Neural cell (in vitro differentiated cells): ENCODE measurements around the gene OSR1. TPM values are rescaled to one million over a fixed set of nuclear protein-coding genes. Genes with fewer than 3 reads are reported as not detected.

ENCODE experiments used
- H2AFZ ChIP-seq: fragments of 200-600, 300-800 bp; sonication (generic), shearing (Covaris generic); 2 replicates; pipeline ENCODE4 v1.6.0; 2014; ENCODE audit warnings: low read depth, mild to moderate bottlenecking, antibody characterized with exemption, low read length, moderate library complexity
- H3F3A ChIP-seq: fragments of 200-600 bp; shearing (Covaris generic); 2 replicates; pipeline ENCODE4 v1.6.1; 2016; ENCODE audit warnings: mild to moderate bottlenecking, moderate library complexity, mixed read lengths, antibody characterized with exemption, low read length; ENCODE audit not compliant: insufficient read depth, poor library complexity, severe bottlenecking
- H3K27ac ChIP-seq: fragments of 200-600, 300-800 bp; sonication (generic), shearing (Covaris generic); 2 replicates; pipeline ENCODE4 v1.5.1; 2014; ENCODE audit warnings: mild to moderate bottlenecking, low read length, moderate library complexity
- H3K27me3 ChIP-seq: fragments of 300-800, 200-600 bp; sonication (generic), shearing (Covaris generic); 2 replicates; pipeline ENCODE4 v1.6.0; 2014; ENCODE audit warnings: mild to moderate bottlenecking, low read depth, low read length, moderate library complexity; ENCODE audit not compliant: insufficient read depth
- H3K36me3 ChIP-seq: fragments of 300-800, 200-600 bp; sonication (generic), shearing (Covaris generic); 2 replicates; pipeline ENCODE4 v1.5.1; 2014; ENCODE audit warnings: mild to moderate bottlenecking, antibody characterized with exemption, low read length, moderate library complexity; ENCODE audit not compliant: insufficient read depth
- H3K4me2 ChIP-seq: fragments of 300-800, 200-600 bp; sonication (generic), shearing (Covaris generic); 2 replicates; pipeline ENCODE4 v1.6.0; 2014; ENCODE audit warnings: mild to moderate bottlenecking, low read length
- H3K4me3 ChIP-seq: fragments of 300-800, 200-600 bp; sonication (generic), shearing (Covaris generic); 2 replicates; pipeline ENCODE4 v1.5.1; 2014; ENCODE audit warnings: mild to moderate bottlenecking, low read length, moderate library complexity
- H3K79me2 ChIP-seq: fragments of 200-600 bp; shearing (Covaris generic); replicated peaks from 2 replicates; pipeline ENCODE4 v1.6.0; 2014; ENCODE audit warnings: mild to moderate bottlenecking, low read length, moderate library complexity; ENCODE audit not compliant: insufficient read depth
- H3K9ac ChIP-seq: fragments of 300-800, 200-600 bp; sonication (generic), shearing (Covaris generic); 2 replicates; pipeline ENCODE4 v1.6.1; 2016; ENCODE audit warnings: mild to moderate bottlenecking, low read length, mixed read lengths
- H3K9me2 ChIP-seq: fragments of 200-600 bp; shearing (Covaris generic); 2 replicates; pipeline ENCODE4 v1.6.1; 2016; ENCODE audit warnings: mild to moderate bottlenecking, low read length, mixed read lengths; ENCODE audit not compliant: insufficient read depth
- H3K9me3 ChIP-seq: fragments of 200-600, 300-800 bp; sonication (generic), shearing (Covaris generic); 2 replicates; pipeline ENCODE4 v1.6.1; 2016; ENCODE audit warnings: mild to moderate bottlenecking, mixed run types, low read length, moderate library complexity, mixed read lengths
- H4K20me1 ChIP-seq: fragments of 200-600 bp; shearing (Covaris generic); 2 replicates; pipeline ENCODE4 v1.6.1; 2016; ENCODE audit warnings: mild to moderate bottlenecking, mixed run types; ENCODE audit not compliant: insufficient read depth
- CTCF ChIP-seq: fragments of 450-650 bp; IDR thresholded peaks from 2 replicates; pipeline ENCODE4 v1.5.1; 2014; ENCODE audit warnings: antibody characterized with exemption, mild to moderate bottlenecking, moderate library complexity; ENCODE audit not compliant: poor library complexity, severe bottlenecking
- EP300 ChIP-seq: fragments of 450-650 bp; conservative IDR thresholded peaks from 2 replicates; pipeline ENCODE4 v1.6.1; 2014; ENCODE audit warnings: antibody characterized with exemption, mild to moderate bottlenecking, moderate library complexity; ENCODE audit not compliant: poor library complexity, severe bottlenecking
- EZH2 ChIP-seq: fragments of 200-600, 300-800 bp; shearing (Covaris generic), sonication (generic); IDR thresholded peaks from 2 replicates; pipeline ENCODE4 v1.6.1; 2014; ENCODE audit warnings: antibody characterized with exemption, low read length, borderline replicate concordance, mild to moderate bottlenecking; ENCODE audit not compliant: insufficient read depth, poor library complexity, severe bottlenecking
- MXI1 ChIP-seq: fragments of 450-650 bp; conservative IDR thresholded peaks from 2 replicates; pipeline ENCODE4 v1.6.1; 2014; ENCODE audit warnings: antibody characterized with exemption, mild to moderate bottlenecking; ENCODE audit not compliant: poor library complexity, severe bottlenecking
- POLR2AphosphoS5 ChIP-seq: IDR thresholded peaks from 2 replicates; pipeline ENCODE4 v1.6.1; 2012
- RAD21 ChIP-seq: fragments of 450-650 bp; conservative IDR thresholded peaks from 2 replicates; pipeline ENCODE4 v1.6.1; 2014; ENCODE audit warnings: antibody characterized with exemption, mild to moderate bottlenecking, moderate library complexity
- REST ChIP-seq: IDR thresholded peaks from 2 replicates; pipeline ENCODE4 v1.6.1; 2012; ENCODE audit warnings: borderline replicate concordance
- SMC3 ChIP-seq: fragments of 450-650 bp; conservative IDR thresholded peaks from 2 replicates; pipeline ENCODE4 v1.6.1; 2014; ENCODE audit warnings: antibody characterized with exemption, mild to moderate bottlenecking, moderate library complexity; ENCODE audit not compliant: poor library complexity
- TAF1 ChIP-seq: IDR thresholded peaks from 2 replicates; pipeline ENCODE4 v1.6.1; 2012; ENCODE audit warnings: low read depth
- polyA plus RNA-seq: library from polyadenylated mRNA; depleted of rRNA; stranded (reverse); fragments of >200 nt; gene quantifications from 2 replicates; pipeline ENCODE4 v1.2.3, GENCODE V29; 2014

OSR1 gene
- polyA plus RNA-seq, 1 donor from 2014 or later = not detected

GRCh38 chr2:19332503-19332902 lies 25.9 kb downstream of the OSR1 start:
- Histone ChIP-seq H3K79me2 (no peaks in the 10 kb centered on the region), H4K20me1 (no peaks in the 10 kb centered on the region), H3K4me2 (no peak overlapping the region), H3F3A (no peaks in the 10 kb centered on the region), H3K4me3 (no peak overlapping the region), H3K36me3 (no peaks in the 10 kb centered on the region), H3K9me2 (no peaks in the 10 kb centered on the region), H3K9ac (no peak overlapping the region), H2AFZ (no peak overlapping the region), H3K27me3 (no peaks in the 10 kb centered on the region), H3K9me3 (no peaks in the 10 kb centered on the region), H3K27ac (no peak overlapping the region)
- TF ChIP-seq TAF1 (no peak), POLR2AphosphoS5 (no peak)

GRCh38 chr2:19331450-19331849 lies 27.0 kb downstream of the OSR1 start:
- H3K4me3 ChIP-seq = no peak overlapping the region
- H3F3A ChIP-seq = no peaks in the 10 kb centered on the region
- no peaks in the 10 kb centered on the region for H3K36me3 ChIP-seq
- no peak overlapping the region for H3K27ac ChIP-seq
- no peaks in the 10 kb centered on the region for H3K79me2 ChIP-seq
- no peak overlapping the region for H2AFZ ChIP-seq
- H3K9me2 ChIP-seq = no peaks in the 10 kb centered on the region
- H3K27me3 ChIP-seq = no peaks in the 10 kb centered on the region
- no peak for TF ChIP-seq TAF1
- no peak for TF ChIP-seq SMC3
- no peak for TF ChIP-seq MXI1
- TF ChIP-seq POLR2AphosphoS5 = no peak
- TF ChIP-seq EZH2 = no peak
- TF ChIP-seq EP300 = no peak
- no peak for TF ChIP-seq CTCF
- TF ChIP-seq RAD21 = no peak
- TF ChIP-seq REST = no peak
- H3K9ac ChIP-seq = no peak overlapping the region
- H3K9me3 ChIP-seq = no peaks in the 10 kb centered on the region
- H3K4me2 ChIP-seq = no peak overlapping the region
- H4K20me1 ChIP-seq = no peaks in the 10 kb centered on the region

- Histone ChIP-seq H3K9me3 (no peaks in the 10 kb centered on the region), H3K9me2 (no peaks in the 10 kb centered on the region), H4K20me1 (no peaks in the 10 kb centered on the region), H3K4me3 (no peak overlapping the region), H3K4me2 (no peak overlapping the region), H3K27me3 (no peaks in the 10 kb centered on the region), H3K27ac (no peak overlapping the region), H3K79me2 (no peaks in the 10 kb centered on the region), H3K9ac (no peak overlapping the region), H2AFZ (no peak overlapping the region), H3F3A (no peaks in the 10 kb centered on the region), H3K36me3 (no peaks in the 10 kb centered on the region)
- TF ChIP-seq REST (no peak), SMC3 (no peak), POLR2AphosphoS5 (no peak), RAD21 (no peak)
These were observed 28.0 kb downstream of the OSR1 start for GRCh38 chr2:19330436-19330835.
